GM21576 (cell line): Measurements from ENCODE around the gene ZGPAT.
"Not testable (repeated sequence)": the region's sequence is repeated elsewhere in the genome, so short reads cannot be mapped to it uniquely, and the experiment has no call there.

Experiments
- ATAC-seq: cut with Tn5 transposase; IDR thresholded peaks from one replicate; pipeline ENCODE4 v1.9.1; 2021; ENCODE audit warnings: mild to moderate bottlenecking, moderate library complexity; ENCODE audit not compliant: unreplicated experiment

Gene ZGPAT

GRCh38 chr20:63755933-63756647 is 48.3 kb downstream of the ZGPAT start:
- no peak for ATAC-seq

GRCh38 chr20:63756648-63756991 is 48.8 kb downstream of the ZGPAT start:
- ATAC-seq = no peak

GRCh38 chr20:63758152-63758551 is 50.3 kb downstream of the ZGPAT start:
- no peak for ATAC-seq

GRCh38 chr20:63759377-63759901 is 51.6 kb downstream of the ZGPAT start:
- ATAC-seq = no peak

- no peak for ATAC-seq
These were observed 57.4 kb downstream of the ZGPAT start for GRCh38 chr20:63765082-63765873.

- ATAC-seq = no peak
These were observed 58.1 kb downstream of the ZGPAT start for GRCh38 chr20:63765902-63766301.

GRCh38 chr20:63766695-63767426 is 59.0 kb downstream of the ZGPAT start:
- ATAC-seq = no peak

GRCh38 chr20:63767456-63767855 is 59.6 kb downstream of the ZGPAT start:
- no peak for ATAC-seq

GRCh38 chr20:63767886-63768285 is 60.0 kb downstream of the ZGPAT start:
- ATAC-seq = no peak

GRCh38 chr20:63768591-63769515 is 61.0 kb downstream of the ZGPAT start:
- ATAC-seq = no peak

GRCh38 chr20:63769891-63770474 is 62.1 kb downstream of the ZGPAT start:
- ATAC-seq = no peak

- ATAC-seq = no peak
These were observed 63.3 kb downstream of the ZGPAT start for GRCh38 chr20:63771046-63771707.

GRCh38 chr20:63772781-63773518 is 65.1 kb downstream of the ZGPAT start:
- no peak for ATAC-seq

- no peak for ATAC-seq
These were observed 65.9 kb downstream of the ZGPAT start for GRCh38 chr20:63773571-63774241.

GRCh38 chr20:63774306-63774705 is 66.5 kb downstream of the ZGPAT start:
- ATAC-seq = no peak

- ATAC-seq = no peak
These were observed 67.5 kb downstream of the ZGPAT start for GRCh38 chr20:63775096-63775978.

GRCh38 chr20:63776875-63777274 is 69.0 kb downstream of the ZGPAT start:
- not testable (repeated sequence) for ATAC-seq
